ENCODE data around the gene CDH23.

CDH23 gene

DNA sequence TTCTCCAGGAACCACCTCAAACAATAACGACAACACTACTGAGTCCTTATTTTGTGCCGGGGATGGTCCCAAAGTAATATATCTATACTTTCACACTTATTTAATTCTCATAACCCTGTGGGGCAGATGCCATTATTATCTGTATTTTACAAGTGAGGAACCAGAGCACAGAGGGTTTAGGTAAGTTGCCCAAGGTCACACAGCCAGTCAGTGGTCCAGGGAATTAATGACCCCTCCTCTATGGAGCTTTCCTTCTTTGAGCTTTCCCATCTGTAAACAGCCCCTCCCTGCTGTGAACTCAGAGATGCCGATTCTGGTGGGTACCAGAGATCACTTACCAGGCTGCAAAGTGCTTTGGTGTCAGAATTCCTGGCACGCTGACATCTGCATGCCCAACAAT, 217.2 kb downstream of the CDH23 start:
- DNase-seq = no peak

DNA sequence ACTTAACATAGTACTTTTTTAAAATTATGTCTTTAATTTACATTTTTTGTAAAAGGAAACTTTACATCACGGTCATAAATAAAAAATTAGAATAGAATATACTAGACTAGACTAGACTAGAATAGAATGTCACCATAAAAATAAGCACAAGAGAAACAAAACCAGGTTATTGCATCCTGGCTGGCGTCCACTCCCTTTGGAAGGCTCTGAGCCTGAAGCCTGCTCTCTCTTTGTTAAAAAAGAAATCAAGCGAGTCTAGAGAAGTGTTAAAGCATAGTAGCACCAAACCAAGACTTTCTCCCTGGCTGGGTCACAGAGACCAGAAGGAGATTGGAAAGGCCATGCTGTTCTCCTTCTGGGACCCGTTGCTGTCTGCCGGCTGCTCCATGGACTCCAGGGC, 218.2 kb downstream of the CDH23 start:
- DNase-seq = no peak

DNA sequence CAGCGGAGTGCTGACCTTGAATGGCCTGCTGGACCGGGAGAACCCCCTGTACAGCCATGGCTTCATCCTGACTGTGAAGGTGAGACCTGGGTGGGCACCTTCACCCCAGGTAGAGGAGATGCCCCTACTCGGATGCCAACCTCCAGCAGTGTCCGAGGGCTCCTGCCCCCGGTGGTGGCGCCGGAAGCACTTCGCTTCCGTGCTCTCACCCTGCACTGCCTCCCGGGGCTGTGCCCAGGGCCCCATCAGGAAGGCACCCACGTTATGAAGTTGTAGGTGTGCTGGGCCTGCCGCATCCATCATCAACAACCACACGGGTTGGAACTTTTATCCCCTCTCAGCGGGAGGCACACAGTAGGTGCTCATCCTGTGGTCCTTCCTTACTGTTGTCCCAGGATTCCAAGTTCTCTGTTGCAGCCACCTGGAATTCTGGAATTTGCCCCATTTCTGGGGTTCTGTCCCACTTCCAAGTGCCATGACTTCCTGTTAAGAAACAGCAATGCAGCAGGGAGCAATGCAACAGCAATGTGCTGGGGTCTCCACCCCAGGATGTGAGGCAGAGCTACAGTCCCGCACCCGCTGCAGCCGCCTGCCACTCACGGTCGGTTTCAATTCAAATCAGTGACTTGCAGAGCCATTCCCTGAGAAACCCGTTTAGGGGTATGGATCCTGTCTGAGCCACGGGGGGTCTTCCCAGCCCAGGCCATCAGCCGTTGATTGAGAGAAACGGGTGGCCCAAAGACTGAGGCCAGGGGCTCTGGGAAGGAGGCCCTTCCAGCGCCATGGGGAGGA, 219.0 kb downstream of the CDH23 start:
- DNase-seq = no peak

DNA sequence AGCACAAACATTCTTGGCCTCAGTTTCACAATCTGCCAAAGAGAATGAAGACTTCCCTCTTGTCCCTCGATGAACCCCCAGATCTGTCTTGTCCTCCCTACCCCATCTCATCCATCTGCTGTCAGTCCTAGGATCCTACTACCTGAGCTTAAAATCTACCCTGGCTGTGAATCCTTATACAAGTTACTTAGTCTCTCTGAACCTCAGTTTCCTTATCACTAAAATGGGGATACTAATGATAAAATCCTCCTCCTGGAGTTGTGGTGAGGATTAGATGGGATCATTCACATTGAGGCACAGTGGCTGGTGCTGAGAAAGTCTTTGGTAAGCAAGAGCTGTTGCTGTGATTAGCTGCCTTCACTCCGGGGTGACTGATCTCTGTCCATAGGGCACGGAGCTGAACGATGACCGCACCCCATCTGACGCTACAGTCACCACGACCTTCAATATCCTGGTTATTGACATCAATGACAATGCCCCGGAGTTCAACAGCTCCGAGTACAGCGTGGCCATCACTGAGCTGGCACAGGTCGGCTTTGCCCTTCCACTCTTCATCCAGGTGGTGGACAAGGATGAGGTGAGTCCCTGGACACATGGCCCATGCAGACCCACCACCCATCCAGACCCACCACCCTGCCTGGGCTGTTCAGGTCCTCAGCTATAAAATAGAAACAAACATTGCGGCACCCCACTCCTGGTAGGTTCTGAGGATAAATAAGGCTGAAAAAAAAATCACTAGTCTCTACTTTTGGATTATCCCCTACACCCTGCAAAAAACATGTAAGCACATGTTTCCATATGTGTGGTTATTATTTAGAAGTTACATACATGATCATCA, 220.3 kb downstream of the CDH23 start:
- no peak for DNase-seq

DNA sequence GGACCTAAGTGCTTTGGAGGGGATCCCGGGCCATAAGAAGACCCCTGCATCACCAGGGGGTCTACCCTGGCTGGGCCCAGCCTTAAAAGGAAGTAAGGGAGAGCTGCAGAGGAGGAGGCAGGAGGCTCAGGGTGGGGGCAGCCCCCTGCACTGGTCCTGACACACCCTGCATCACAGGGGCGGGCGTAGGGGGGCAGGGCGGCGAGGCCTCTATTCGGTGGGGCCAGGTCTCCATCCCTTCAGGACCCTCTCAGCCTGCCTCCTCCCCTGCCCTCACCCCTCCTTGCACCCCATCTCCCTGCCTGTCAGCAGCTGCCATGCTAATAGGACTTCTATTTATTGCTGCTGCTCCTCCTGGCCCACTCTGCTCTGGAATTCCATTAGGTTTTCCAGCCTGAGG, 221.5 kb downstream of the CDH23 start:
- no peak for DNase-seq

GRCh38 chr10:71618598-71618997, 221.9 kb downstream of the CDH23 start:
- no peak for DNase-seq

- DNase-seq = no peak
These were observed 223.9 kb downstream of the CDH23 start for GRCh38 chr10:71620642-71621041.

GRCh38 chr10:71621231-71622153, 224.8 kb downstream of the CDH23 start:
- DNase-seq = no peak

GRCh38 chr10:71622154-71622526, 225.4 kb downstream of the CDH23 start:
- DNase-seq = no peak

GRCh38 chr10:71622616-71623015, 225.9 kb downstream of the CDH23 start:
- DNase-seq = no peak

DNA sequence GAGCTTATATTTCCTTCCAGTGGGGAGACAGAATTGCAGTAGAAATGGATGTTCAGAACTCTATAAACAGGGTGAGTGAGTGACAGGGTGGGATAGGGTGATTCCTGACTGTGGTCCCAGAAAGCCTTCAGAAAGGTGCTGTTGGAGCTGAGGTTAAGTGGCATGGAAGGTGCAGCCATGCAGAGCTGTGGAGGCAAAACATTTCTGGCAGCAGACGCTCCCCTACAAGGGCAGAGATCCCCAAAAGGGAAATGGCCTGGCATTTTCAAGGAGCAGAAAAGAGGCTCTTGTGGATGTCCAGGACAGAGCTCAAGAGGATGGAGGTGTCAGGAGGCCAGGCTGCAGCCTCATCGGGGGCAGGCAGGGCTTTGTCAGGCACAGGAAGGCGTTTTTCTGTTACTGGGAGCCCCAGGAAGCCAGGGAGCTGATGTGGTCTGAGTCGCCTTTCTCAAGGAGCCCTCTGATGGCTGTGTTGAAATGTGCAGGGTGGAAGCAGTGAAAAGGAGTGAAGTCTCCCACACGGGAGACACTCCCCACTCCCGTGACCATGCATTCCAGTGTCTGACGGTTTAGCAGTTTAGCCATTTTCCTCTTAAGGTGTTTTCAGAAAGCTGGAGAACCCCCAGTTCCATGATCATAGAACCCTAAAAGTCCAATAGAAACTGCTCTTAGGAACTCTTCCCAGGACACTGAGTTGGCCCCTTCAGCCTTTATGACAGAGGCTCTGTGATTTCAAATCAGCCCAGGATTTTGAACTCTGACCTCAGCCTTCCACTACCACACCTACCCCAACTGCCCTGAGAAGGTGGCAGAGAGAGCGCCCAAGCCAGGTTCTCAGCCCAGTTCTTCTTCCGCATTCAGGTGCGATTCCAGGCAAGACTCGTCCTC, 226.6 kb downstream of the CDH23 start:
- no peak for DNase-seq

DNA sequence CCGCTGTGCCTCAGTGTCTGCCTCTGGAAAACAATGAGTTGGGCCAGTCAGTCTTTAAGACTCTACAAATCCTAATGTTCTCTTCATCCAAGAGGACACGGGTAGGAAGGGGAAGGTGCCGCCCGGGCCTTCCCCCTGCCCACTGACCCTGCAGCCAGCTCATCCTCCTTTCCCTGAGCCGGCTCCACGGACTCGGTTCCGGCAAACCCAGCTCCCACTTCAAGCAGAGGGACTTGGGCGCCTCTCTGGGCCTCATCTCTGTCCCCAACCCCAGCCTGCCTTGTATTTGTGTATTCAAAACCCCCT, 227.2 kb downstream of the CDH23 start:
- no peak for DNase-seq

DNA sequence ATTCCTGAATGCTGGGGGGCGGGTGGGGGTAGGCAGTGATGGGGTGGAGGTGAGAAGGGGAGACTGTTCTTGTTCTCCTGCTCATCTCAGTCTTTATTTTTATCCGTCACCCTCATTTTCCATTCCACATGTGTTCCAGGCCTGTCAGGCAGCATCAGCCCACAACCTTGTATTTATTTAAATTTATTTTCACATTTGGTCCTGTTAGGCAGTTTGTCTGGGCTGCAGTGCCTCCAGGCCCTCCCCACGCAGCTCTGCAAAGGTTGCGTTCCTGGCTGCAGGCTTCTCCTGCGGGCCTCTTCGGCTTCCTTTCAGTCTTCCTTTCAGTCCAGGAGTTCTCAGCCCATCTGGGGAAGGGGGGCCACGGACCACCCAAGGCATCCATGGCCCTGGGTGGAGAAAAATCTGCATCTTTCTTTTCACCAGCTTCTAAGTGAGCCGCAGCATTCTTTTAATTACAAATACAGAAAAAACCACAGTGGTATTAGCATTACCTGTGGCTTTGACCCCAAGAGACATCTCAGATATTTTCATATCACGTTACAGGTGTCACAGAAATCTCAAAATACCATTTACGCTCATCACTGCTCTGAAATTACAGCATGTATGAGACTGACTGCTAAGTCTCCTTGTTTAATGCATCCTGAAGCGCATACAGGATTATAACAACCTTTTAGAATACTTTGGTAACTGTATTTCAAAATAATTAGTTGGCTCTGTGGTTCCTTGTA, 228.9 kb downstream of the CDH23 start:
- no peak for DNase-seq

DNA sequence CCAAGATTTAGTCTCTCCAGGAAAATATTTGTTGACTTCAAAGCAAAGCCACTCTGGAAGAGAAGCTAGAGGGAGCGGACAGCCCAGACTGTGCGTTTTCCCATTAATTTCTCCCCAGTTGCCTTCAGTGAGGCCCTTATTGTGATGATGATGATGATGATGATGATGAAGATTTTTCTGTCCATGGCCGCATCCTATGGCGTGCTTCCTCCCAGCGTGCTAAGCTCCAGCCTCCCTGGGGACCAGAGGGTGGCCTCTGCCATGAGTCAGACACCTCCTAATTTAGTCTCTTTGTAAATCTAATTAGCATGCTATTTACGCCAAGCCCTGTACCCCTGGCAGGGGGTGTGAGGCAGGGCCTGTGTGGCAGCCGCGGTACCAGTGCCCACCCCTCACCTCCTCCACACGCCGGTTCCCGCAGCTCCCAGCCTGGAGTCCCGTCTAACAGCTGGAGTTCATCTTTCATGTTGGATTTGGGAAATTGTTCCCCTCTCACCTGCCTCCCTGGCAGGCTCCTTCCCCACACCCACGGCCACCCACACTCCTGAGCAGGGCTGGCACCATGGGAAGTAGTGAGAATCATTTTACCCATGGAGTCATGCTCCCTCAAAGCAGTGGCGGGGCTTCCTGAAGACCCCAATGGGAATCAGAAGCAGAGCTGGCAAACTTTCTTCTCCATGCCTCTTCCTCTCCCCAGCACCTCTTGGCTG, 230.7 kb downstream of the CDH23 start:
- DNase-seq = no peak

DNA sequence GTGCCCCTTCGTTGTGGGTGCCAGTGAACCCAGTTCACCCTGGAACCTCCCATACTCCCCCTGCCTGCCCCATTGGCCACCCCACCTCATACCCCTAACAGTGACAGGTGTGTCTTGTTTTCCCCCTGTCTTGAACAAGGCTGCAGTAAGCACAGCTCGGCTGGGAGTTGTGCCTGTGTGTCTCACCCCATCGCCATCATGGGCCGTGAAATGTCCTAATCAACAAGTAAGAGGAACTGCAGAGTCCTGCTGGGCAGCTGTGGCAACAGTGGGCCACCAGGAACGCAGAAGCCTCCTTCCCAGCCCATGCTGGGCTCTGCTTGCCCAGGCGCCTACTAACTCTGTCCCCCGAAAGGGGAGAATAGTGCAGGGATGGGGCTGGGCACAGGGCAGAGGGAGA, 231.2 kb downstream of the CDH23 start:
- no peak for DNase-seq

- no peak for DNase-seq
These were observed 232.4 kb downstream of the CDH23 start for GRCh38 chr10:71629131-71629530.

DNA sequence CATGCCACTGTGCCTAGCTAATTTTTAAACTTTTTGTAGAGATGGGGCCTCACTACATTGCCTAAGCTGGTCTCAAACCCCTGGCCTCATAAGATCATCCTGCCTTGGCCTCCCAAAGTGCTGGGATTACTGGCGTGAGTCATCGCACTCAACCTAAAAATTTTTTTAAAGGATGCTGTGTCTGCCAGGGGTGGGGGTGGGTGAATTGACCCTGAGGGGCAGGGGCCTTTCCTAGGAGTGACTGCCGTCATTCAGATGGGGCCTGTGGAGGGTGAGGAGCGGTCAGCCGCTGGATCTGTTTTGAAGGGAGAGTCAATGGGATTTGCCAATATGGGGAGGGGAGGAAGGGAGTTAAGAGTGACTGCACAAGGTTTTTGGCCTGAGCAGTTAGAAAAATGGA, 233.4 kb downstream of the CDH23 start:
- no peak for DNase-seq

GRCh38 chr10:71631007-71631861, 234.5 kb downstream of the CDH23 start:
- no peak for DNase-seq

DNA sequence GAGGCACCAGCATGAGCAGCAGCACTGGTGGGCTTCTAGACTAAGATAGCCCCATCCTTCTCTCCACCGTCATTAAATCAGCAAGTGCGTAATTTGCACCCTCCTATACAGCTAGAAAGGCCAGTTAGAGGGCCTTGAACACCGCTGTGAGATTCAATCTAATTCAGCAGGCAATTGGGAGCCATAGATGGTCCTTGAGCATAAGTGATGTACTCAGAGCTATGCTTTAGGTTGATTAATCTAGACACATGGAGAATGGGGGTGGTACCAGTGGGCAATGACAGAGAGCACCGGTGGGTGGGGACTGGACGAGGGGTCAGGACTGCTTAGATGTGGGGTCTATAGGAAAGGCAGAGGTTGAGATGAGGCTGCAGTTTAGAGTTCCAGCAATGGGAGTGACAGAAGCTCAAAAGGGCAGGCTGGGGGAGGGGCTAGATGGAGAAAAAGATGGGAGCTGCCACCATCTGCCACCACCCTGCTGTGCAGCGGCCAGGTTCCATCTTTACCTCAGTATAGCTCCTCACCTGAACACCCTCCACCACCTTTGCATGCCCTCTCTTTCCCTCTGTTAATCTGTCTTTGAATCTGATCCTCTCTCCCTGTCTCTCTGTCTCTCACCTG, 235.6 kb downstream of the CDH23 start:
- no peak for DNase-seq
